ENCODE results near the gene RTP2. TPM values are rescaled to one million over a fixed set of nuclear protein-coding genes. Genes with fewer than 3 reads are reported as not detected.

Gene RTP2
- total RNA-seq (2021; ENCODE audit: unreplicated experiment) (not detected), Bru-seq, nascent RNA (percentile 17 among the genes with signal in this experiment), BruChase-seq, experiment 1, labeled RNA remaining after a 2-hour chase (percentile 13 among the genes with signal in this experiment), BruChase-seq, experiment 2, labeled RNA remaining after a 6-hour chase (not detected)
- polyA plus RNA-seq (2012; ENCODE audit: insufficient read length) = not detected
- long read RNA-seq = 0 reads

GRCh38 chr3:187702507-187703033, at the start of gene RTP2:
RTP2 (minus strand) TSS chr3:187702557; CDS start chr3:187702128, 429 bp downstream.
- Histone ChIP-seq H3K27ac (ENCODE audit: low read length) (no peak within 1 kb of the TSS), H3K36me3 (ENCODE audit: control insufficient read depth, insufficient read depth, low read length) (no peaks in the 10 kb centered on the region), H3K9me3 (ENCODE audit: control insufficient read depth, insufficient read depth, low read depth, low read length) (no peaks in the 10 kb centered on the region), H3K4me1 (ENCODE audit: control insufficient read depth, insufficient read depth, low read length) (no peaks in the 10 kb centered on the region), H3K4me3 (ENCODE audit: low read depth in 2 of 2, low read length in 2 of 2) (no peak within 1 kb of the TSS), H3K27me3 (ENCODE audit: control insufficient read depth, insufficient read depth, low read length) (no peaks in the 10 kb centered on the region; the same call in none of the 2 replicates)
- POLR2A ChIA-PET = interaction anchor here (0.6 kb wide), 1 partner anchor 1133 kb away, joined by 4 read pairs; no protein-coding TSS in a partner anchor
- in situ Hi-C loops (cut with HindIII; ENCODE audit: low pct_unique_long_range_greater_than_20kb, low sequenced_read_pairs) (no loop called here), intact Hi-C loops (cut with micrococcal nuclease; ENCODE audit: unreplicated experiment) (no loop called here)
- no peak for DNase-seq (ENCODE audit: low read depth, low spot score)
- BruUV-seq (replicated peaks) = no TSS peak
- CTCF ChIA-PET = interaction anchor here (0.6 to 0.9 kb wide), 2 partner anchors 23 to 385 kb away, joined by 4 read pairs; no protein-coding TSS in a partner anchor
- TF ChIP-seq REST (IDR thresholded peaks at IDR 0.05; ENCODE audit: insufficient read depth in 1 of 2, low read depth in 2 of 2, low read length in 1 of 2) = no peak
- no peak for TF ChIP-seq SIN3A (IDR thresholded peaks at IDR 0.05; ENCODE audit: borderline replicate concordance, insufficient read depth, low read depth, low read length)
- ATAC-seq = no peak

GRCh38 chr3:187750513-187751123, 48.3 kb upstream of the RTP2 start:
- POLR2A ChIA-PET = interaction anchor here (0.6 kb wide), 3 partner anchors 14 to 1355 kb away, joined by 3 to 13 read pairs (median 3); no protein-coding TSS in a partner anchor
- intact Hi-C loops (cut with micrococcal nuclease; ENCODE audit: unreplicated experiment) = no loop called here
- H3K27ac ChIP-seq (ENCODE audit: low read length) = peak overlapping the region; percentile 84

More at GRCh38 chr3:187750513-187751123, 48.3 kb upstream of the RTP2 start:
- Histone ChIP-seq H3K27me3 (ENCODE audit: control insufficient read depth, insufficient read depth, low read length) (no peaks in the 10 kb centered on the region), H3K9me3 (ENCODE audit: control insufficient read depth, insufficient read depth, low read depth, low read length) (no peaks in the 10 kb centered on the region), H3K4me1 (ENCODE audit: control insufficient read depth, insufficient read depth, low read length) (peaks cover 45% of the 10 kb centered on the region), H3K36me3 (ENCODE audit: control insufficient read depth, insufficient read depth, low read length) (no peaks in the 10 kb centered on the region), H3K4me3 (ENCODE audit: low read depth in 2 of 2, low read length in 2 of 2) (peak overlapping the region; percentile 41 to 58)
- CTCF ChIA-PET = interaction anchor here (0.7 to 1.0 kb wide), 2 partner anchors 10 to 66 kb away, joined by 3 to 8 read pairs; no protein-coding TSS in a partner anchor
- no peak for DNase-seq (ENCODE audit: low read depth, low spot score)
- in situ Hi-C loops (cut with HindIII; ENCODE audit: low pct_unique_long_range_greater_than_20kb, low sequenced_read_pairs) = no loop called here
- no TSS peak for BruUV-seq (replicated peaks)
- ATAC-seq = peak; percentile 33
- TF ChIP-seq CTCF (IDR thresholded peaks at IDR 0.05) (no peak), SIN3A (IDR thresholded peaks at IDR 0.05; ENCODE audit: borderline replicate concordance, insufficient read depth, low read depth, low read length) (no peak), POLR2AphosphoS5 (IDR thresholded peaks at IDR 0.05; ENCODE audit: low read depth, low read length) (no peak), TCF7L2 (IDR thresholded peaks at IDR 0.05; ENCODE audit: low read depth, low read length) (no peak), REST (IDR thresholded peaks at IDR 0.05; ENCODE audit: insufficient read depth in 1 of 2, low read depth in 2 of 2, low read length in 1 of 2) (no peak)
